Stimulated activated CD4-positive, alpha-beta T cell treated with anti-CD3 and anti-CD28 coated beads, Interleukin-4, amount 100 ng/mL, for 4 hours (primary cell): ENCODE measurements around the gene TBC1D28.
"Not testable (repeated sequence)": the region's sequence is repeated elsewhere in the genome, so short reads cannot be mapped to it uniquely, and the experiment has no call there.

Experiments
- DNase-seq, 2 experiments: peaks; one replicate each; pipeline ENCODE4 v3.0.0-alpha.2; 2020

The TBC1D28 gene

GRCh38 chr17:18644291-18644690, at the start of gene TBC1D28:
Gene TBC1D28 (minus strand): TSS chr17:18644391. CDS start chr17:18641352, 3,039 bp downstream.
- DNase-seq: not testable (repeated sequence)

DNA sequence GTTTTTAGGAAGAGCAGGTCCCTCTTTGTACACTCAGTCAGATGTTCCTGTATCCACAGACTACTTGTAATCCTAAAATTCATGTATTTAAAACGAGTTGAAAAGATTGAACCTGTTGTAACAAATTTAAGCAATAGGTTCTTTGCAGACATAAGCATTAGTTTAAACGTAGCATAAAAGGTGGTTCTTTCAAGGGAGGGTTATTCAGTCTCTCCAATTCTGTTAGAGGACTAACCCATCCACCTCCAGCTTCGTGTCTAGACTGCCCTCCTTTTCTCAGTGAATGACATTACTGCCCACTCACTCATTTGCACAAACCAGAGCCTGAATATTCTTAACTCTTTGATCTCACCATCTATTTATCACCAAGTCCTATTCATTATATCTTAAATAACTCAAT, 38.5 kb upstream of the TBC1D28 start:
- DNase-seq: not testable (repeated sequence)

GRCh38 chr17:18681767-18682571, 37.8 kb upstream of the TBC1D28 start, which contains the start of gene FOXO3B:
Gene FOXO3B (minus strand): TSS chr17:18682314. CDS start chr17:18681651, 663 bp downstream.
- DNase-seq: peak; percentile 50 to 73

GRCh38 chr17:18677381-18677780, 33.2 kb upstream of the TBC1D28 start:
- not testable (repeated sequence) for DNase-seq

GRCh38 chr17:18676928-18677327, 32.7 kb upstream of the TBC1D28 start:
- not testable (repeated sequence) for DNase-seq

DNA sequence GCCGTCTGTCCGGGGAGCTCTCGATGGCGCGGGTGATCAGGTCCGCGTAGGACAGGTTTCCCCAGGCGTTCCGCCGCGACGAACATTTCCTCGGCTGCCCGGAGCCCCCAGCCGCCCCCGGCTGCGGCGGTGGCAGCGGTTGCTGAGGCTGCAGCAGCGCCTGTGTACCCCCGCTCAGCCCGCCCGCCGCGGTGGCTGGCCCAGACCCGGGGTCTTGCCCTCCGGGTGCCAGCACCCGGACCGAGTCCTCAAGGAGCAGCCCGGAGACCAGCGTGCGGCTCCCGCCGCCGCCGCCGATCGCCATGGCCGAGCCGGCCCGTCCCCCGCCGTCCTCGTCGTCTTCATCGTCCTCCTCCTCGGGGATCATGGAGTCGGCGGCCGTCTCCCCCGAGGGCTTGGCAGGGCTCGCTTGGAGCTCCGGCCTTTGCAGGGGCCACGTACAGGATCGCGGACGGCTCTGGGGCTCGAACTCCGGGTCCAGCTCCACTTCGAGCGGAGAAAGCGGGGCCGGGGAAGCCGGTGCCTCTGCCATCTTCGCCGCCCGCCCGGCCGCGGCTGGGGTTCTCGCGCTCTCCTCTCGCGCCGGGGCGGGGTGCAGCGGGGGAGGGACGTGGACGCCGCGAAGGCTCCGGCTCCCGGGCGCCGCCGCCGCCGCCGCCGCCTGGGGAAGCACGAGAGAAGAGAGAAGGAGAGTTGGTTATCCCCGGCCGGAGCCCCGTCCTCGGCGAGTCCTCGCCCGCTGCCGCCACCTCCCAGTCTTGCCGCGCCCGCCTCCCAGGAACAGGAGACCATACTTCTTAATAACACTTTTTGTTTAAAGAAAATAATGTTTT, 28.4 kb upstream of the TBC1D28 start:
- not testable (repeated sequence) for DNase-seq

GRCh38 chr17:18668625-18669024, 24.4 kb upstream of the TBC1D28 start:
- not testable (repeated sequence) for DNase-seq

GRCh38 chr17:18667535-18667934, 23.3 kb upstream of the TBC1D28 start:
- DNase-seq: not testable (repeated sequence)

DNA sequence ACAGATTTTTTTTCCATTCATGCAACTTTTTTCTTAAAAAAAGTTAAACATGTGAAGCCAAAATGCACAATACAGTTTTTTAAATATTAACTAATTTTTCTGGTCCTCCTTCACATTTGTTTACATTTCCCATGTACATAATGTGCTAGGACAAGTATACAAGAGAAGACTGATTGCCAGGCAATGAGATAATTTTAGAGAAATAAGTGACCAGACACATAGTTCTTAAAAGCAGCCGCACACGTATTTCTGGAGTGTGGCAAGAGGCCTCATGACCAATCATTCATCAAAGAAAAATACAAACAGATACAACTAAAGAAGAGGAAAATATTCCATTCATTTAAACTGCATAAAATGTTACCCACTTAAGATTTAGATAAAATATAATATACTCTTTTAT, 22.1 kb upstream of the TBC1D28 start:
- not testable (repeated sequence) for DNase-seq

- not testable (repeated sequence) for DNase-seq
Measured at GRCh38 chr17:18661924-18662624, 17.9 kb upstream of the TBC1D28 start.

DNA sequence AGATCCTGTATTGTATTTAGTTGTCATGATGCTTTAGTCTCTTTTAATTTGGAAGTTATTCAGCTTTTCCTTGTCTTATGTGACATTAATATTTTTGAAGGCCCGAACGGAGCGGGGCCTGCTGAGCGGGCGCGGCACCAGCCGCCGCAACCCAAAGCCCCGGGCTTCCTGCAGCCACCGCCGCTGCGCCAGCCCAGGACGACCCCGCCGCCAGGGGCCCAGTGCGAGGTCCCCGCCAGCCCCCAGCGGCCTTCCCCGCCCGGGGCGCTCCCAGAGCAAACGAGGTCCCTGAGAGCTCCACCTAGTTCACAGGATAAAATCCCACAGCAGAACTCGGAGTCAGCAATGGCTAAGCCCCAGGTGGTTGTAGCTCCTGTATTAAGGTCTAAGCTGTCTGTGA, 5.9 kb upstream of the TBC1D28 start:
- not testable (repeated sequence) for DNase-seq

DNA sequence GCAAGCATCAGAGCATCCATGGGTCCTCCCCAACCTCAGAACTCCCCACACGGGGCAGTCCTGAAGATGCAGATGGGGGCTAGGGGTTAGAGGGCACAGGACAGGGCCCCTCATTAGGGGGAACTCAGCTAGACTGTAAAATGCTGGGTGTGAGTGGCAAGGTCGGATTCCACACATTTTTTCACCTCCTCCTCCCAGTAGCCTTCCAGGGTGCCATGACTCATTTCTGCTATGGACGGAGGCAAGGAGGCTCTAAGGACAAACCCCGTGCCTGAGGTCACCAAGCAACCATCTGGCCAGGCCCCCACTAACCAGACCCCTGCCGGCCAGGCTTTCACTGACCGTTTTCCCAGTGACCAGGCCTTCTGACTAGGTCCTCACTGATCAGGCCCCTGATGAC, 1.1 kb downstream of the TBC1D28 start:
- DNase-seq: not testable (repeated sequence)

DNA sequence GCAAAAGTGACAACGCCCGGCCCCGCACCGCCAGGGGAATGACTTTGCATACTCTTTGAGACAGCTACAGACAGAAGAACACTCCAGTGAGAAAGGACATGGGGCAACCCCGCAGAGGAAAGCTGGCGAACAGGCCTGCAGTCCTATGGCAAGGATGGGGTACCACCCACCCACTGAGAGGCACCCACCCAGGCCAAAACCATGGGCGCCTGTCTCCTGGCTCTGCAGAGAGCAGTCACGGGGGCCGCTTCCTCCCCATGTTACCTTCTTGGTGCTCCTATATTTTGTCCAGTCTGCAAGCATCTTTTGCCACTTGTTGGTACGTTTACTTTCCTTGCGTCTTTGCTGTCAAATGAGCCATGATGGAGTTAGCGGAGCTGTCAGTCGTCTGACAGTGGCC, 5.8 kb downstream of the TBC1D28 start:
- not testable (repeated sequence) for DNase-seq

- DNase-seq: not testable (repeated sequence)
Measured at GRCh38 chr17:18636237-18636636, 8.0 kb downstream of the TBC1D28 start.

GRCh38 chr17:18635773-18636172, 8.4 kb downstream of the TBC1D28 start:
- DNase-seq: not testable (repeated sequence)

DNA sequence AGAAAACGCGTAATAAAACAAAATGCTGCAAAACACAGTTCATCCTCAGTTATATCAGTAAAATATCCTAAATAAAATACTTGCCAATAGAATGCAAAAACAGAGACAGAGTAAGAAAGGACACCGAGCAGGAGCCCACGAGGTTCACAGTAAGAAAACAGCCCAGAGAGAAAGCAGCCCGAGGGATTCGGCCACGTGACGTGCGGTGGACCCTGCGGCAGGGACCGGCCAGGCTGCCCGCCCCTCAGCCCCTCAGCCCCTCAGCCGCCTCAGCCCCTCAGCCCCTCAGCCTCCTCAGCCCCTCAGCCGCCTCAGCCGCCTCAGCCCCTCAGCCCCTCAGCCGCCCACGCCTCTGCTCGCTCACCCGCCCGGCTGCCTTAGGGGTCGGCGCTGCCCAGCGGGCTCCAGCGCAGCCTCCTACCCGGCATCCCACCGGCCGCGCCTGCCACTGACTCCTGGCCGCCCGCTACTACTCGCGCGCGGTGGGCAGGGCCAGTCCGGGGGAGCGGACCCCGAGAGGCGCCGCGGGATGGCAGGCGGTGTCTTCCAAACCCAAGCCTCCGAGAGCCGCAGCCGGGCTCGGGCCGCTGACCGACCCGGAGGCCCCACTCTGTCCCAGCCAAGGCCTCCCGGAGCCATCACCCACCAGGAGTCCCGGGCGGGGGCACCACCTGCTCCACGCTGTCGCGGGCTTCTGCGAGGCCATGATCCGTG, 9.5 kb downstream of the TBC1D28 start:
- not testable (repeated sequence) for DNase-seq

- DNase-seq: no peak
Measured at GRCh38 chr17:18626152-18626870, 17.9 kb downstream of the TBC1D28 start.

GRCh38 chr17:18625509-18626104, 18.6 kb downstream of the TBC1D28 start:
- DNase-seq: peak; percentile 93 to 94

DNA sequence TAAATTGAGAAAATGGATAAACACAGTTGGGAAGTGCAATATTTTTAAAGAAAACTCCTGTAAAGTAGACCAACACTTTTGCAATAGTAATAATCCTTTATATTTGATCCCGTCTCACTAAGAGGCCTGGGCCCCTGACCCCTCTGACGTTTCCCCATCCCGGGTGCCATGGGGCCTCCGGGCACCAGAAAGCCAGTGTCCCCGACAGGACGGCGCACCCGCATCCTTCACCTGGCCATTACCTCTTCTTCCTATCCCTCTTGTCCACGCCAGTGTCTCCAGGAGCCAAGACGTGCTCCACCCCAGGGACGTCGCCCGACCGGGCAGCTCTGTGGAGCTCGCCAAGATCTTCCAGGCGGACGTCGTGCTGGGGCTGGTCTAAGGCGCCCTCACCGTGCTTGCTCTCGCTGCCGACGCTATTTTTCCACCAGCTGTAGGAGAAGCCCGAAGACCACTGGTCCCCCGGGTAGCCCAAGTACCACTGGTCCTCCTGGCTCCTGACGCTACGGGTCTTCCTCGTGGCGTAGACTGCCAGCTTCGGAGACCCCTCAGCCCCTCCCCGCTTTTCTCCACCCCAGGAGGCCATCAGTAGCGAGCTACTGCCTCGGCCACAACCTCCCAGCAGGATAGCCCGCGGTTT, 19.2 kb downstream of the TBC1D28 start:
- DNase-seq: peak; percentile 7 to 12

GRCh38 chr17:18617613-18618012, 26.6 kb downstream of the TBC1D28 start:
- DNase-seq: not testable (repeated sequence)
